ENCODE measurements around the gene TMEM33. TPM values are rescaled to one million over a fixed set of nuclear protein-coding genes. Genes with fewer than 3 reads are reported as not detected.
A peak's percentile ranks its signal among the peaks of the same experiment; 100 is the strongest.
"Not testable (repeated sequence)": the region's sequence is repeated elsewhere in the genome, so short reads cannot be mapped to it uniquely, and the experiment has no call there.

TMEM33 gene
- total RNA-seq, 1 experiment from 2014 or later: 67.3 TPM

DNA sequence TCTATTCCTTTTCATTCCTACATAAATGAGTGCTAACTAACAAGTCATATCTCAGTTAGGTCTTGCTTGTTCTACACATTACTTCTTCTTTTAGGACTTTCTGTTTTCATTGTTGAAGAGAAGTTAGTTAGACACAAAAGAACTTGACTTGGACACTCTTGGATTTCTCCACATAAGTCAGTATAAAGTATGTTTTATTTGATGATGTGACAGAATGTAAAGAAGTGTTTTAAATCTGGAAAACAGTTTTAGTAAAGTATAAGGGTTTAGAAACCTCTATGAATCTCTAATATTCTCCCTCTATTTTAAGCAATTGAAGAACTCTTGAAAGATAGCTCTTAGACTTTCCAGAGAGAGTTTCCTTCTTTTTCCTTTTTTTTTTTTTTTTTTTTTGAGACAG, 38.6 kb upstream of the TMEM33 start:
- H3K27me3 Mint-ChIP-seq (ENCODE audit: unreplicated experiment): no peaks in the 10 kb centered on the region
- no peak for DNase-seq
- H3K27ac Mint-ChIP-seq (ENCODE audit: unreplicated experiment): no peak overlapping the region
- H3K4me1 Mint-ChIP-seq (ENCODE audit: low read depth, unreplicated experiment): no peaks in the 10 kb centered on the region
- BruUV-seq (replicated peaks): no TSS peak
- CTCF ChIA-PET: no interaction called here
- H3K36me3 Mint-ChIP-seq (ENCODE audit: insufficient read depth, unreplicated experiment): no peaks in the 10 kb centered on the region
- H3K4me3 Mint-ChIP-seq (ENCODE audit: low read depth, unreplicated experiment): no peak overlapping the region
- no peak for TF ChIP-seq CTCF (IDR thresholded peaks at IDR 0.05; ENCODE audit: unreplicated experiment)
- intact Hi-C loops (cut with micrococcal nuclease; ENCODE audit: unreplicated experiment): no loop called here
- no peaks in the 10 kb centered on the region for H3K9me3 Mint-ChIP-seq (ENCODE audit: low read depth, unreplicated experiment)

DNA sequence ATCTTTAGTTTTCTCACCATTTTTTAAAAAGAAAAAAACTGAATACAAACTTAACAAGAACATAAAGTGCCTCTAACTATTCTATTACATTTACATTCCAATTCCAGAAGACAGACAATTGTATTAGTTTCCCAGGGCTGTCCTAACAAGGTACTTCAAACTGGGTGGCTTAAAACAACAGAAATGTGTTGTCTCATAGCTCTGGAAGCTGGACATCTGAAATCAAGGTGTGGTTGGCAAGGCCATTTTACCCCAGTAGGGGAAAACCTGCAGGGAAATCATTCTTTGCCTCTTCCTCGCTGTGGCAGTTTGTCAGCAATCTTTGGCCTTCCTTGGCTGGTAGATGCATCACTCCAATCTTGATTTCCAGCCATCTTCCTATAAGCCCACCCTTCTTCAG, 37.5 kb upstream of the TMEM33 start:
- no peak for DNase-seq
- no TSS peak for BruUV-seq (replicated peaks)
- Mint-ChIP-seq H3K36me3 (ENCODE audit: insufficient read depth, unreplicated experiment) (no peaks in the 10 kb centered on the region), H3K27ac (ENCODE audit: unreplicated experiment) (no peak overlapping the region), H3K4me1 (ENCODE audit: low read depth, unreplicated experiment) (no peaks in the 10 kb centered on the region), H3K4me3 (ENCODE audit: low read depth, unreplicated experiment) (no peak overlapping the region), H3K27me3 (ENCODE audit: unreplicated experiment) (no peaks in the 10 kb centered on the region), H3K9me3 (ENCODE audit: low read depth, unreplicated experiment) (no peaks in the 10 kb centered on the region)
- intact Hi-C loops (cut with micrococcal nuclease; ENCODE audit: unreplicated experiment): no loop called here
- no peak for TF ChIP-seq CTCF (IDR thresholded peaks at IDR 0.05; ENCODE audit: unreplicated experiment)
- CTCF ChIA-PET: no interaction called here

DNA sequence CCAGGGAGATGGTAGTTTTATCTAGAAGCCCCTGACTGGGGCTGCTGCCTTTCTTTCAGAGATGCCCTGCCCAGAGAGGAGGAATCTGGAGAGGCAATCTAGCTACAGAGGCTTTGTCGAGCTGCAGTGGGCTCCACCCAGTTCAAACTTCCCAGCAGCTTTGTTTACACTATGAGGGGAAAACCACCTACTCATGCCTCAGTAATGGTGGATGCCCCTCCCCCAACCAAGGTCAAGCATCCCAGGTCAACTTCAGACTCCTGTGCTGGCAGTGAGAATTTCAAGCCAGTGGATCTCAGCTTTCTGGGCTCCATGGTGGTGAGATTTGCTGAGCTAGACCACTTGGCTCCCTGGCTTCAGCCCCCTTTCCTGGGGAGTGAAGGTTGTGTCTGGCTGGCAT, 26.1 kb upstream of the TMEM33 start:
- intact Hi-C loops (cut with micrococcal nuclease; ENCODE audit: unreplicated experiment); H3K9me3 Mint-ChIP-seq (ENCODE audit: low read depth, unreplicated experiment); BruUV-seq (replicated peaks); H3K27me3 Mint-ChIP-seq (ENCODE audit: unreplicated experiment); CTCF ChIA-PET; H3K27ac Mint-ChIP-seq (ENCODE audit: unreplicated experiment); H3K4me3 Mint-ChIP-seq (ENCODE audit: low read depth, unreplicated experiment); H3K36me3 Mint-ChIP-seq (ENCODE audit: insufficient read depth, unreplicated experiment): not testable (repeated sequence)
- DNase-seq: peak; percentile 32
- H3K4me1 Mint-ChIP-seq (ENCODE audit: low read depth, unreplicated experiment): peaks cover 16% of the 10 kb centered on the region

- no peaks in the 10 kb centered on the region for H3K36me3 Mint-ChIP-seq (ENCODE audit: insufficient read depth, unreplicated experiment)
- H3K27me3 Mint-ChIP-seq (ENCODE audit: unreplicated experiment): no peaks in the 10 kb centered on the region
- intact Hi-C loops (cut with micrococcal nuclease; ENCODE audit: unreplicated experiment): no loop called here
- DNase-seq: no peak
- H3K4me3 Mint-ChIP-seq (ENCODE audit: low read depth, unreplicated experiment): no peak overlapping the region
- no peaks in the 10 kb centered on the region for H3K9me3 Mint-ChIP-seq (ENCODE audit: low read depth, unreplicated experiment)
- H3K27ac Mint-ChIP-seq (ENCODE audit: unreplicated experiment): no peak overlapping the region
- TF ChIP-seq CTCF (IDR thresholded peaks at IDR 0.05; ENCODE audit: unreplicated experiment): no peak
- peaks cover 16% of the 10 kb centered on the region for H3K4me1 Mint-ChIP-seq (ENCODE audit: low read depth, unreplicated experiment)
- CTCF ChIA-PET: no interaction called here
- BruUV-seq (replicated peaks): no TSS peak
These were observed 22.7 kb upstream of the TMEM33 start for GRCh38 chr4:41912546-41912945.

DNA sequence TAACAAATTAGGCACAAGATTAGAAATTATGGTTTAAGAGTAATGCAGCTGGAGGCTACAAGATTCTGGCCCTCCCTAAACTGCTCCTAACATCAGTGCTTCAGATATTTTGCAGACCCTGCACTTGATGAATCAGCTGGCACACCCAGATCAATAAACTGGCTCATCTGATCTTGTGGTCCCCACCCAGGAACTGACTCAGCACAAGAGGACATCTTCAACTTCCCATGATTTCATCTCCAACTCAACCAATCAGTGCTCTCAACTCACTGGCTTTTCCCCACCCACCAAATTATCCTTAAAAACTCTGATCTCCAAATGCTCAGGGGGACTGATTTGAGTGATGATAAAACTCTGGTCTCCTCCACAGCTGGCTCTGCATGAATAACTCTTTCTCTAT, 21.7 kb upstream of the TMEM33 start:
- BruUV-seq (replicated peaks): no TSS peak
- TF ChIP-seq CTCF (IDR thresholded peaks at IDR 0.05; ENCODE audit: unreplicated experiment): no peak
- no peak for DNase-seq
- no peak overlapping the region for H3K27ac Mint-ChIP-seq (ENCODE audit: unreplicated experiment)
- H3K9me3 Mint-ChIP-seq (ENCODE audit: low read depth, unreplicated experiment): no peaks in the 10 kb centered on the region
- H3K4me1 Mint-ChIP-seq (ENCODE audit: low read depth, unreplicated experiment): peaks cover 15% of the 10 kb centered on the region
- H3K27me3 Mint-ChIP-seq (ENCODE audit: unreplicated experiment): no peaks in the 10 kb centered on the region
- CTCF ChIA-PET: no interaction called here
- H3K4me3 Mint-ChIP-seq (ENCODE audit: low read depth, unreplicated experiment): no peak overlapping the region
- H3K36me3 Mint-ChIP-seq (ENCODE audit: insufficient read depth, unreplicated experiment): no peaks in the 10 kb centered on the region
- intact Hi-C loops (cut with micrococcal nuclease; ENCODE audit: unreplicated experiment): no loop called here
